PC-9 (cell line): ENCODE data around the gene CNPPD1. TPM values are rescaled to one million over a fixed set of nuclear protein-coding genes. Genes with fewer than 3 reads are reported as not detected.

Source experiments
- BruUV-seq: library from RNA; stranded (reverse); fragments of 400-500 nt; replicated peaks from 2 replicates; lab custom pipeline; 2021; lab: Mats Ljungman, UMichigan
- CTCF ChIA-PET: fragments of 300-600 bp; sonication (Branson Sonifier 250); formaldehyde crosslinking; loops from one replicate; lab custom pipeline; 2022; ENCODE audit warnings: antibody characterized with exemption; lab: Charles Lee
- POLR2A ChIA-PET: fragments of 300-600 bp; sonication (Branson Sonifier 250); formaldehyde crosslinking; loops from one replicate; lab custom pipeline; 2022; ENCODE audit warnings: antibody characterized with exemption; ENCODE audit not compliant: unreplicated experiment; lab: Charles Lee
- DNase-seq, 2 experiments: peaks; one replicate each; pipeline versions ENCODE4 v3.0.0 to v3.0.0-alpha.2; 2015 to 2022; ENCODE audit warnings: mixed read lengths in 1 of 2
- H2AFZ ChIP-seq: fragments of 200-600 bp; sonication (generic); 2 replicates; pipeline ENCODE4 v1.8.1; 2017; ENCODE audit warnings: antibody characterized with exemption
- H3F3A ChIP-seq: fragments of 200-600 bp; sonication (generic); 2 replicates; pipeline ENCODE4 v1.8.1; 2017; ENCODE audit warnings: antibody characterized with exemption, mild to moderate bottlenecking, low read depth; ENCODE audit not compliant: insufficient read depth
- H3K27ac ChIP-seq: fragments of 200-600 bp; sonication (generic); 2 replicates; pipeline ENCODE4 v1.6.1; 2016; ENCODE audit warnings: mixed run types
- H3K27me3 ChIP-seq: fragments of 200-600 bp; sonication (generic); 2 replicates; pipeline ENCODE4 v1.6.1; 2016; ENCODE audit warnings: low read depth, mixed run types; ENCODE audit not compliant: insufficient read depth
- H3K36me3 ChIP-seq: fragments of 200-600 bp; sonication (generic); 2 replicates; pipeline ENCODE4 v1.6.1; 2016; ENCODE audit warnings: low read depth, mixed run types
- H3K4me1 ChIP-seq: fragments of 200-600 bp; sonication (generic); replicated peaks from 2 replicates; pipeline ENCODE4 v1.6.1; 2016; ENCODE audit warnings: mixed run types; ENCODE audit not compliant: insufficient read depth
- H3K4me2 ChIP-seq: fragments of 200-600 bp; sonication (generic); 2 replicates; pipeline ENCODE4 v1.6.1; 2017; ENCODE audit warnings: mixed run types
- H3K4me3 ChIP-seq: fragments of 200-600 bp; sonication (generic); 2 replicates; pipeline ENCODE4 v1.6.1; 2016; ENCODE audit warnings: mixed run types
- H3K79me2 ChIP-seq: fragments of 200-600 bp; sonication (generic); 2 replicates; pipeline ENCODE4 v1.6.1; 2017; ENCODE audit warnings: low read depth, mixed run types
- H3K9me2 ChIP-seq: fragments of 200-600 bp; sonication (generic); 2 replicates; pipeline ENCODE4 v1.8.1; 2017; ENCODE audit warnings: mild to moderate bottlenecking; ENCODE audit not compliant: insufficient read depth
- H3K9me3 ChIP-seq: fragments of 200-600 bp; sonication (generic); 2 replicates; pipeline ENCODE4 v1.8.1; 2016; ENCODE audit warnings: low read depth; ENCODE audit not compliant: insufficient read depth
- H4K20me1 ChIP-seq: fragments of 200-600 bp; sonication (generic); 2 replicates; pipeline ENCODE4 v1.8.1; 2017; ENCODE audit not compliant: insufficient read depth
- EZH2 ChIP-seq: fragments of 200-600 bp; sonication (generic); IDR thresholded peaks from 2 replicates; pipeline ENCODE4 v1.8.0; 2017; ENCODE audit warnings: antibody characterized with exemption, low read depth
- intact Hi-C: fragments of 100-400 bp; cut with micrococcal nuclease; formaldehyde crosslinking; loops from one replicate; pipeline ENCODE4 v1.10.0; 2022; ENCODE audit not compliant: unreplicated experiment
- total RNA-seq: library from RNA; stranded (reverse); gene quantifications from 2 replicates; pipeline ENCODE4 v1.2.3, GENCODE V29; 2021
- TF ChIP-seq, protein P1 (sequence below): fragments of 200-600 bp; sonication (generic); conservative IDR thresholded peaks from 2 replicates; pipeline ENCODE4 v1.6.1; 2017; ENCODE audit warnings: mixed run types, antibody characterized with exemption, mild to moderate bottlenecking, moderate library complexity

CNPPD1 gene
- total RNA-seq, 1 experiment from 2014 or later: 37.1 TPM

DNA sequence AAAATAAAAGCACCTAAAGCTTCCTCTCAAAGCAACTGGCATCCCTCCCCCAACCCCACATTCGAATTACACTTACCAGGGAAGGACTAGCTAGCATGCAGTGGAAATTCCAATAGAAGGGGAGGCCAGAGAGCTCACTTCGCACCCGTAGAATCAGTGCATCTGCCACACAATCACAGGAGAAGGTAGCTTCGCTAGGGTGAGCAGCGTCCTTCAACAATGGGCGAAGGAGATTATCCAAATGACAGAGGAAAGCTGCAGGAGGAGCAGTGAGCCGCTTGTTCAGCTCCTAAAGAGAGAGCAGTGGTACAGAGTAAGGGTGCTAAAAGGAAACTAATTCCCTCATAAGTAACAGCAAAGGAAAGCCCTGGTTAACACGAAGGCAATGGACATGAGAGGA is 19.3 kb downstream of the CNPPD1 start:
- DNase-seq: no peak
- Histone ChIP-seq H3K9me3 (no peaks in the 10 kb centered on the region), H3F3A (peaks cover 9% of the 10 kb centered on the region; the same call in 1 of the 2 replicates), H2AFZ (no peak overlapping the region), H3K4me2 (no peak overlapping the region), H4K20me1 (no peaks in the 10 kb centered on the region), H3K36me3 (no peaks in the 10 kb centered on the region), H3K27me3 (no peaks in the 10 kb centered on the region), H3K79me2 (no peaks in the 10 kb centered on the region), H3K9me2 (no peaks in the 10 kb centered on the region), H3K27ac (no peak overlapping the region), H3K4me1 (0 out of 2 replicates have a peak, but pooled peaks cover 8% of the 10 kb centered on the region), H3K4me3 (no peak overlapping the region)
- CTCF ChIA-PET: no interaction called here
- intact Hi-C loops: loop anchor here (5.0 kb wide), 1 partner anchor 155 kb away; no protein-coding TSS in a partner anchor
- POLR2A ChIA-PET: interaction anchor here (0.5 kb wide), 1 partner anchor 128 kb away, joined by 3 read pairs; no protein-coding TSS in a partner anchor
- TF ChIP-seq, protein P1, sequence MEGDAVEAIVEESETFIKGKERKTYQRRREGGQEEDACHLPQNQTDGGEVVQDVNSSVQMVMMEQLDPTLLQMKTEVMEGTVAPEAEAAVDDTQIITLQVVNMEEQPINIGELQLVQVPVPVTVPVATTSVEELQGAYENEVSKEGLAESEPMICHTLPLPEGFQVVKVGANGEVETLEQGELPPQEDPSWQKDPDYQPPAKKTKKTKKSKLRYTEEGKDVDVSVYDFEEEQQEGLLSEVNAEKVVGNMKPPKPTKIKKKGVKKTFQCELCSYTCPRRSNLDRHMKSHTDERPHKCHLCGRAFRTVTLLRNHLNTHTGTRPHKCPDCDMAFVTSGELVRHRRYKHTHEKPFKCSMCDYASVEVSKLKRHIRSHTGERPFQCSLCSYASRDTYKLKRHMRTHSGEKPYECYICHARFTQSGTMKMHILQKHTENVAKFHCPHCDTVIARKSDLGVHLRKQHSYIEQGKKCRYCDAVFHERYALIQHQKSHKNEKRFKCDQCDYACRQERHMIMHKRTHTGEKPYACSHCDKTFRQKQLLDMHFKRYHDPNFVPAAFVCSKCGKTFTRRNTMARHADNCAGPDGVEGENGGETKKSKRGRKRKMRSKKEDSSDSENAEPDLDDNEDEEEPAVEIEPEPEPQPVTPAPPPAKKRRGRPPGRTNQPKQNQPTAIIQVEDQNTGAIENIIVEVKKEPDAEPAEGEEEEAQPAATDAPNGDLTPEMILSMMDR: no peak
- TF ChIP-seq EZH2: no peak
- no TSS peak for BruUV-seq

DNA sequence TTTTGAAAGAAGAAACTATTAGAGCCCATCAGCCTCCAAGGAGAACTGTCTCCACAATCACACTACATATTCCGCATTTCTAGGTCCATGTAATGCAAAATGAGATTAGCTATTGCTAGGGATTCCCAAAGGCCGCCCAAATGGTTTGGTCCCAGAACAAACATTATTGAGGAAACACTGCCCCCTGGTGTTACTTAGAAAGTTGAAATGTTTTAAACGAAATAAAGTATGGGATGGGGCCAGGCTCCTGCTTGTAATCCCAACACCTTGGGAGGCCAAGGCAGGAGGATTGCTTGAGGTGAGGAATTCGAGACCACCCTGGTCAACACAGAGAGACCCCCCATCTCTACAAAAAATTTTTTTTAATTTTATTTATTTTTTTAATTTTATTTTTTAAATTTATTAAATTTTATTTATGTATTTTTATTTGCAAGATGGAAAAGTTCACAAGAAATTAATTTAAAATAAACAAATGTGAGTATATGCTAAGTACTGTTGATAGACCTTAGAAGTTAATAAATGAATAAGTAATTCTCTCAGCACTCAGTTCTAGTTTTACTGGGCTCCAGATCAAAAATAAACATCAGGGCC is 21.6 kb downstream of the CNPPD1 start:
- Histone ChIP-seq H3F3A (peaks cover 9% of the 10 kb centered on the region; the same call in 1 of the 2 replicates), H3K9me2 (no peaks in the 10 kb centered on the region), H3K36me3 (no peaks in the 10 kb centered on the region), H3K27me3 (no peaks in the 10 kb centered on the region), H3K9me3 (no peaks in the 10 kb centered on the region), H3K79me2 (no peaks in the 10 kb centered on the region), H3K27ac (no peak overlapping the region), H3K4me1 (no peaks in the 10 kb centered on the region), H4K20me1 (no peaks in the 10 kb centered on the region), H3K4me3 (no peak overlapping the region), H2AFZ (no peak overlapping the region), H3K4me2 (no peak overlapping the region)
- TF ChIP-seq, protein P1: peak; percentile 81
- no peak for TF ChIP-seq EZH2
- peak in 1 of 2 experiments; percentile 12 for DNase-seq
- no TSS peak for BruUV-seq
- intact Hi-C loops: loop anchor here (1.0 to 5.0 kb wide), 4 partner anchors 97 to 302 kb away; no protein-coding TSS in a partner anchor
- POLR2A ChIA-PET: interaction anchor here (1.2 kb wide), 1 partner anchor 125 kb away, joined by 4 read pairs; no protein-coding TSS in a partner anchor
- CTCF ChIA-PET: interaction anchor here (0.8 to 2.5 kb wide), 10 partner anchors 77 to 175 kb away, joined by 3 to 22 read pairs (median 4); no protein-coding TSS in a partner anchor

DNA sequence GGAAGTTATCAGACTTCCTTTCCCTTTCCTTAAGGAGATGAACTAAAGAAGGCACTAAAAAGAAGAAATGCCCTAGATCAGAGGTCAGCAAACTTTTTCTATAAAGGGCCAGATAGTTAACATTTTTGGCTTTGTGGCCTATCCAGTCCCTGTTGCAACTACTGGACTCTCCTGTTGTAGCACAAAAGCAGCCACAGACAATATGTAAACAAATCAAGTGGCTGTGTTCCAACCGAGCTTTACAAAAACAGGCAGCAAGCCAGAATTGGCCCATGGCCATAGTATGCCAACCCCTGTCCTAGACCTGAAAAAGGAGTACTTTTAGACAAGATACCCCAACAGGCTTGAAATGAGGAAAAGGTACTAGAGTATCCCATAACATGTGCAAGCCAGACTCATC is 27.1 kb downstream of the CNPPD1 start:
- peak in 1 of 2 experiments; percentile 17 for DNase-seq
- Histone ChIP-seq H2AFZ (no peak overlapping the region), H4K20me1 (no peaks in the 10 kb centered on the region), H3K4me2 (no peak overlapping the region), H3K9me2 (no peaks in the 10 kb centered on the region), H3F3A (no peaks in the 10 kb centered on the region), H3K27me3 (no peaks in the 10 kb centered on the region), H3K4me1 (no peaks in the 10 kb centered on the region), H3K79me2 (no peaks in the 10 kb centered on the region), H3K4me3 (no peak overlapping the region), H3K9me3 (no peaks in the 10 kb centered on the region), H3K27ac (no peak overlapping the region), H3K36me3 (no peaks in the 10 kb centered on the region)
- CTCF ChIA-PET: interaction anchor here (0.5 to 1.0 kb wide), 4 partner anchors 99 to 170 kb away, joined by 3 to 9 read pairs (median 4); no protein-coding TSS in a partner anchor
- TF ChIP-seq EZH2: no peak
- TF ChIP-seq, protein P1: no peak
- POLR2A ChIA-PET: no interaction called here
- intact Hi-C loops: no loop called here
- BruUV-seq: no TSS peak
